Endothelial cell (in vitro differentiated cells): ENCODE results near the gene UBAC2. TPM values are rescaled to one million over a fixed set of nuclear protein-coding genes. Genes with fewer than 3 reads are reported as not detected.

ENCODE experiments used
- DNase-seq: peaks from one replicate; pipeline ENCODE4 v3.0.0; 2021; ENCODE audit warnings: low spot score
- H3K27ac Mint-ChIP-seq: one replicate; pipeline ENCODE4 v1.8.0; 2021; ENCODE audit warnings: mixed read lengths, inconsistent platforms; ENCODE audit not compliant: unreplicated experiment
- H3K27me3 Mint-ChIP-seq: one replicate; pipeline ENCODE4 v1.8.0; 2021; ENCODE audit warnings: mild to moderate bottlenecking, moderate library complexity, mixed read lengths, inconsistent platforms; ENCODE audit not compliant: unreplicated experiment
- H3K36me3 Mint-ChIP-seq: one replicate; pipeline ENCODE4 v1.8.0; 2021; ENCODE audit warnings: mild to moderate bottlenecking, low read depth, mixed read lengths, inconsistent platforms; ENCODE audit not compliant: unreplicated experiment
- H3K4me1 Mint-ChIP-seq: one replicate; pipeline ENCODE4 v1.8.0; 2021; ENCODE audit warnings: mild to moderate bottlenecking, mixed read lengths, inconsistent platforms; ENCODE audit not compliant: unreplicated experiment
- H3K4me3 Mint-ChIP-seq: one replicate; pipeline ENCODE4 v1.8.0; 2021; ENCODE audit warnings: mild to moderate bottlenecking, mixed read lengths, inconsistent platforms; ENCODE audit not compliant: unreplicated experiment
- H3K9me3 Mint-ChIP-seq: one replicate; pipeline ENCODE4 v1.8.0; 2021; ENCODE audit warnings: mixed read lengths, inconsistent platforms; ENCODE audit not compliant: unreplicated experiment
- total RNA-seq: library from RNA; stranded (reverse); fragmentation: NEBNext Ultra II Directional; extraction: Animal tissue kit (Norgen Biotek cat#: 25700); gene quantifications from one replicate; pipeline ENCODE4 v1.2.1, GENCODE V29; 2021; ENCODE audit not compliant: unreplicated experiment
- TF ChIP-seq, protein P1 (sequence below): fragments of 200-600 bp; sonication (generic); IDR thresholded peaks from one replicate; pipeline ENCODE4 v1.5.0; 2021; ENCODE audit warnings: antibody characterized with exemption; ENCODE audit not compliant: unreplicated experiment

The UBAC2 gene
- total RNA-seq, 1 donor from 2014 or later: 58.6 TPM

DNA sequence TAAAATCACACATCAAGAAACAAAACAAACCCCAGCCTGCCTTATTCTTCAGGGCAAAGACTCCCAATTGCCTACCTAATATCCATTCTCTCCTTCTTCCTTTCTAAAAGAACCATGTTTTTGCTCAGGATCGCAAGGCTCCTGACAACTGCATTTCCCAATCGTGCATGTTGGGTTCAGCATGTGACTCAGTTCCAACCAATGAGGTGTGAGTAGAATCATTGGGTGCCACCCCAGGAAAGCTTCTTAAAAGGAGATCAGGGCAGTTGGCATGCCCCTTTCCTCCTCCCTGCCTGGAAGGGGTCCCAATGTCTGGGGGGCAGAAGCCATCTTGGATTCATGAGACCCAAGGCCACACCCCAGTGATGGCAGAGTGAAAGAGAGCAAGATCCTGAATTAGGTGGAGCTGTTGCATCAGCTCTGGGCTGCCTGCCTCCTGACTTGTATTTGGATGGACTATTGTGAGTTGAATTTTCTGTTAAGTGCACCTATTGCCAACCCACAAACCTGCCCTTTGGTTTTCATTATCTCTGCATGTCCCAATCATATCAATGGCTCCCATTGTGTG, 26.0 kb upstream of the UBAC2 start:
- H3K36me3 Mint-ChIP-seq: no peaks in the 10 kb centered on the region
- no peaks in the 10 kb centered on the region for H3K9me3 Mint-ChIP-seq
- peaks cover 3% of the 10 kb centered on the region for H3K4me1 Mint-ChIP-seq
- H3K27ac Mint-ChIP-seq: no peak overlapping the region
- no peak for DNase-seq
- TF ChIP-seq, protein P1, sequence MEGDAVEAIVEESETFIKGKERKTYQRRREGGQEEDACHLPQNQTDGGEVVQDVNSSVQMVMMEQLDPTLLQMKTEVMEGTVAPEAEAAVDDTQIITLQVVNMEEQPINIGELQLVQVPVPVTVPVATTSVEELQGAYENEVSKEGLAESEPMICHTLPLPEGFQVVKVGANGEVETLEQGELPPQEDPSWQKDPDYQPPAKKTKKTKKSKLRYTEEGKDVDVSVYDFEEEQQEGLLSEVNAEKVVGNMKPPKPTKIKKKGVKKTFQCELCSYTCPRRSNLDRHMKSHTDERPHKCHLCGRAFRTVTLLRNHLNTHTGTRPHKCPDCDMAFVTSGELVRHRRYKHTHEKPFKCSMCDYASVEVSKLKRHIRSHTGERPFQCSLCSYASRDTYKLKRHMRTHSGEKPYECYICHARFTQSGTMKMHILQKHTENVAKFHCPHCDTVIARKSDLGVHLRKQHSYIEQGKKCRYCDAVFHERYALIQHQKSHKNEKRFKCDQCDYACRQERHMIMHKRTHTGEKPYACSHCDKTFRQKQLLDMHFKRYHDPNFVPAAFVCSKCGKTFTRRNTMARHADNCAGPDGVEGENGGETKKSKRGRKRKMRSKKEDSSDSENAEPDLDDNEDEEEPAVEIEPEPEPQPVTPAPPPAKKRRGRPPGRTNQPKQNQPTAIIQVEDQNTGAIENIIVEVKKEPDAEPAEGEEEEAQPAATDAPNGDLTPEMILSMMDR: no peak
- H3K4me3 Mint-ChIP-seq: no peak overlapping the region
- peaks cover 5% of the 10 kb centered on the region for H3K27me3 Mint-ChIP-seq

DNA sequence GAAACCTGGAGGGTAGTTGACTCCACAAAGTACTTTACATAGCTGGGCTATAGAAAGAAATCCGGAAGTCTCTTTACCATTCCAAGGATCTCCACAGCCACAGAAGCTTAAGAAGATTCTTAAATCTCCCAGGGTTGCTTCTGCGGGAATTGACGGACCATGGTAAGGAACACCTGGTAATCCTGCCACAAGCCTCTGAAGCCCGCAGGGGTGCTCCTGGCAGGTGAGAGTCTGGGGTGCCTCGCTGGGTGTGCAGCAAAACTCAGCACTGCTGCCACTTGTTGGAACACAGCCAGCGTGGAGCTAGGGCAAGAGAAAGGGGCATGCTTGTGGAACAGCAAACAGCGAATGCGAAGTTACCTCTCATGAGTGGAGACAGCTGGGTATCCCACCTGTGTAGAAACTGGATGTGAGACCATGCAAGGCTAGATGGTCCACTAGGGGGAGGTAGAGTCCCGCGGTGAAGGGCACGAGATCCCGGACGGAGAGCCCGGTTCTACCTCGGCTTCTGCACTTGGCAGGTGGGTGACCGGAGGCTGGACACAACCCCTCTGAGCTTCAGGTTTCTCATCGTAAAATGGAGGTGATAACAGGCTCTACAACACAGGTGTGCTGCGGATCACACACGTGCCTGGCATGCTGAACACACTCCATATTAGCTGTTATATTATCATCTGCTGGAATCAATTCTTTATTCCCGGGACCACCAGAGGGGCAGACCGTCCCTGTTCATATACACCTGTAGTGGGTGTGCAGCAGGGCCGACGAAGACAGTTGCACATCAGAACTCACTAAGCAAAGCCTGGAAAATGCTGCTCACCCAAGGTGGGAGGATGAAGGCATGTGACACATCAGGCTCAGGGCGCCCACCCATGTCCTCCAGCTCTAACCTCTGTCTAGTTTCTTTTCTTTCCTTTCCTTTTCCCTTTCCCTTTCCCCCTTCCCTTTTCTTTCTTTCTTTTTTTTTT, 24.1 kb upstream of the UBAC2 start:
- Mint-ChIP-seq H3K27ac (no peak overlapping the region), H3K9me3 (no peaks in the 10 kb centered on the region), H3K36me3 (peaks cover 6% of the 10 kb centered on the region), H3K27me3 (peaks cover 5% of the 10 kb centered on the region), H3K4me1 (peaks cover 3% of the 10 kb centered on the region), H3K4me3 (no peak overlapping the region)
- TF ChIP-seq, protein P1: peak; percentile 86
- peak; percentile 77 for DNase-seq

DNA sequence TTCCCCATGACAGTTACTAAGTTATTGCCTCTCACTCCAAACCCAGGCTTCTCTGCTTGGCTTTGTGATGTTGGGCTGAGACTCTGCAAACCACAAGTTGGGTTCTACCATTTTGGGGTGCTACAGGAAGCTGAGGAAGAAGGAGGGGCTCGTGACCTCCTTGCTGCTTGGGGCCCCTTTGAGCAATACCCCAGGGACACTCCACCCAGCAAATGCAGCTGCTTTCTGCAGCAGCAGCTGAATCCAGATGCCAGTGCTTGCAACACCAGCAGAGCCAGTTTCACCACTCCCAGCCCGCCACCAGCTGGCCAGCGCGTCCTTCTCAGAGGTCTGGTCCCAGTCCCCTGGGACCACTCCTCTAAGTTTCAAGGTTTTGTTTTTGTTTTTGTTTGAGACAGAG, 22.0 kb upstream of the UBAC2 start:
- TF ChIP-seq, protein P1: no peak
- Mint-ChIP-seq H3K27ac (no peak overlapping the region), H3K9me3 (no peaks in the 10 kb centered on the region), H3K4me3 (no peak overlapping the region), H3K4me1 (peaks cover 3% of the 10 kb centered on the region), H3K27me3 (peaks cover 5% of the 10 kb centered on the region), H3K36me3 (peaks cover 6% of the 10 kb centered on the region)
- DNase-seq: no peak

DNA sequence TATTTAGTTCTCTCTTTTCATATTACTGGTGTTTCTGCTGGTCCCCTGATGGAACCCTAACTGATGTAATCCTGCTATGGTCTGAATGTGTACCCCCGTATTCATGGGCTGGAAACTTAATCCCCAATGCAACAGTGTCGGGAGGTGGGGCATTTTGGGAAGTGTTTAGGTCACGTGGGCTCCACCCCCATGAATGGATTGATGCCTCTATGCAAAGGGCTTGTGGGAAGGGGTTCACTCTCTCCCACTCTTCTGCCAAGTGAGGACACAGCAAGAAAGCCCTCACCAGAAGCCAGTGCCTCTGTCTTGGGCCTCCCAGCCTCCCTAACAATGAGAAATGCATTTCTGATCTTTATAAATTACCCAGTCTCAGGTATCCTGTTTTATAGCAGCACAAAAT, 21.2 kb upstream of the UBAC2 start:
- no peak overlapping the region for H3K4me3 Mint-ChIP-seq

More for the DNA sequence above, 21.2 kb upstream of the UBAC2 start:
- TF ChIP-seq, protein P1: no peak
- DNase-seq: no peak
- no peak overlapping the region for H3K27ac Mint-ChIP-seq
- peaks cover 5% of the 10 kb centered on the region for H3K27me3 Mint-ChIP-seq
- H3K4me1 Mint-ChIP-seq: peaks cover 3% of the 10 kb centered on the region
- H3K9me3 Mint-ChIP-seq: no peaks in the 10 kb centered on the region
- peaks cover 6% of the 10 kb centered on the region for H3K36me3 Mint-ChIP-seq
